HuH-7 (cell line): ENCODE measurements around the gene CACNA1H.
"Not testable (repeated sequence)": the region's sequence is repeated elsewhere in the genome, so short reads cannot be mapped to it uniquely, and the experiment has no call there.

Experiments
- DNase-seq: peaks from one replicate; pipeline ENCODE4 v3.0.0; 2011; ENCODE audit warnings: low spot score

The CACNA1H gene

DNA sequence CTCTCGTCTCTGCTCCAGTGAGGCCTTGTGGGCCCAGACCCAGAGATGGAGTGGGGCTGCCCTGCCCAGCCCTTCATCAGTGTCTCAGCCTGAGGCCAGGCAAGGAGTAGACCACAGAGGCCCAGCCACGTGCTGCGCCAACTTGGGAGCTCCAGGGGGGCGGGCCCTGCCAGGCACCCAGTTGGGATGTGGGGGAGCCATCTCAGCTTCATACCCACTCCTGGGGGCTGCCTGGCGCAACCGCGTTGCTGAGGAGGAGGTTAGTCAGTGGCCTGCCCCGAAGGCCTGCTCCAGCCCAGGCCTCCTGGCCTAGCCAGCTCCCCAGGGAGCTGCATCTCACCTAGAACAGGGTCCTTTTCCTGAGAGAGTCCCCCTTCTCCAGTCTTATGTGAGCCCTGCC, 60.3 kb downstream of the CACNA1H start:
- DNase-seq: no peak

DNA sequence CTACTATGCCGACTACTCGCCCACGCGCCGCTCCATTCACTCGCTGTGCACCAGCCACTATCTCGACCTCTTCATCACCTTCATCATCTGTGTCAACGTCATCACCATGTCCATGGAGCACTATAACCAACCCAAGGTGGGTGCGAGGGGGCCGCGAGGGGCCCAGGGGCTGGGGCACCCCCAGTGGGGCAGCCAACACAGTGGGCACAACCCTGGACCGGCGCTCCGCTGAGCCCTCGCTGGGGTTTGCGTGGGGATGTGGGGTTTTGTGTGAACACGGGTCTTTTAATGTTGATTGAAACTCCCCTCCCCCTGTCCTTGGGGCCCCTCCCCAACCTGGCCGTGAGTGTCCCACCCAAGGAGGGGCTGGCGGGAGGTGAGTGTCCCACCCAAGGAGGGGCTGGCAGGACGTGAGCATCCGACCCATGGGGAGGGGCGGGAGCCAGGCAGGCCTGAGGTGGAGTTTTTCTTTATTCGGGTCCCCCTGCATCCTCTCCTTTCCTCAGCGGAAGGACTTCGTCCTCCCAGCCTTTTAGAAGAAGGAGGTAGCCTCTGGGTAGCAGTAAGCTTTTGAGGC, 61.0 kb downstream of the CACNA1H start:
- DNase-seq: no peak

DNA sequence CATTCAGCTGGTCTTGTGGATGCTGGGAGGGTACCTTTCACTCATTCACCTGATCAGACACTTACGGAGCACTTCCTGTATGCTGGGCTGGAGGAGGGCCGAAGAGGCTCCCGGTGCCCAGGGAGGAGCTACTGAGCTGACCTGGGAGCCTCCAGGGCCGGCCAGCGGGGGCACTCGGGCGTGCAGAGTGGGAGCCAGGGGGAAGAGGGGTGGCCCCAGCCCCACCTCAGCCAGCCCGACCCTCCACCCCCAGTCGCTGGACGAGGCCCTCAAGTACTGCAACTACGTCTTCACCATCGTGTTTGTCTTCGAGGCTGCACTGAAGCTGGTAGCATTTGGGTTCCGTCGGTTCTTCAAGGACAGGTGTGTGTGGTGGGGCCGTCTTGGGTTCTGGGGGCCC, 61.8 kb downstream of the CACNA1H start:
- no peak for DNase-seq

DNA sequence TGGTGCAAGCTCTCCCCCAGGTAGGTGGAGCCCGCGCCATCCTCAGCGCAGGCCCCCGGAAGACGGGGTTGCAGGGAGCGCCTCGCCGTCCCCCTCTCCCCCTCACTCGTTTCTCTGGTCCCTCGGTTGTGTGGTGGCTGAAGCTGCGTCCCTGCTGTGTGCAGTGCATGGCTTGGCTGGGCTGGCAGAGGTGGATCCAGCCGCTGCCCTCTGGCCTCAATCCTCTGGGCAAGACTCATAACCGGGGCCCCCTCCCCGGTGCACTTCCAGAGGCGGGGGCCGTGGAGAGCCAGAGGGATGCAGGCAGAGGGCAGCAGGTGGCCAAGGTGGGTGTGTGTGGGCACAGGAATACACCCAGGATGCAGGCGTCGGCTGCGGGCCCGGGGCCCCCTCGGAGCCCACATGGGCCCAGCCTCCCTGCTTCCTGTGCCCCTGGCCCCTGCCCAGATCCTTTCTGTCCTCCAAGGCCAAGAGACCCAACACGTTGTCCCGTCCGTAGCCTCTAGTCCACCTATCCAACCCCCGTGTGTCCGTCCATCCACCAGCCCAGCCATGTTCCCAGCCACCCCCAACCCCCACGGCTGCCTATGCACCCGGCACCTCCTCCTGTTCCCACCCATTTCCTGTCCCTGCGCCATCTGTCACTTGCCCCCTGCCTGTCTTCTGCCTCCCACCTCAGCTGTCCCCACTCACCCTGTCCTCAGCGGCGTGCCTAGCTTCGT, 62.8 kb downstream of the CACNA1H start:
- no peak for DNase-seq

DNA sequence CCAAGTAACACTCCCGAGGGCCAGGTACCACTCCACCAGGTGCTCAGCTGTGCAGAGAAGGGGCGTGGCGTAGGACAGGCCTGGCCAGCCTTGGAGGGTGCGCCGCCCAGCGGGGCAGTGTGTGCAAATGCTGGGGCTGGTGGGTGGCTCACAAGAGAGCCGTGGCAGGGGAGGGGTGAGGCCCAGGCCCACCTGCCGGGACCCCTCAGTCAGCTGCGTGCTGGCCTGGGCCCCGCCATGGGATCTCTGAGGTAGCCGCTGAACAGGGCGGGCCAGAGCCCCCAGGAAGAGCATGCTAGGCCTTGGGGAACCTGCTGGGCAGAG, 63.4 kb downstream of the CACNA1H start:
- DNase-seq: no peak

DNA sequence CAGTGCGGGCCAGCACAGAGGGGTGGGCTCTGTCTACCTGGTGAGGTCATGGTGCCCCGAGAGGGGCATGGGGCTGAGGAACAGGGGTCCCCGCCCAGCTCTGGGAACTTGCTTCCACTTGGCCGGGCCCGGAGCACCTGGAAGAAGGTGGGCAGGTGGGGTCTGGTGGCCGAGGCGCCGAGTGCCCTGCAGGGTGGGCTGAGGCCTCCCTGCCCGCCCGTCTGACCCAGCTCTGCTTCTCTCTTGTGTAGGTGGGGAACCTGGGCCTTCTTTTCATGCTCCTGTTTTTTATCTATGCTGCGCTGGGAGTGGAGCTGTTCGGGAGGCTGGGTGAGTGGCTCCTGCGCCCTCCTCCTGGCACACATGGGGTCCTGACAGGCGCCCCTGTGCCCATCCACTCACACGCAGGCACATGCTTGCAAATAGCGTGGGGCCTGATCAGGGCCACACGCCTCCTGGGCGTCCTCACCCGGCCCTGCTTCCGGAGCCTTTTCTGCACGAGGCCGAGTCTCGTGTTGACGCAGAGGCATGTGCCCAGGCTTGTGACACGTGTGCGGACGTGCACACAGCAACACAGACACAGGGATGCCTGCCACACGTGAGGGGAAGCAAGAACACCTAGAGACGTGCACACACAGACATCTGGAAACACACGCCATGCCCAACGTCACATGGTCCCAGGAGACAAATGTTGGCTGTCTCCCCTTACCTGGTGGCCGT, 63.9 kb downstream of the CACNA1H start:
- DNase-seq: no peak

DNA sequence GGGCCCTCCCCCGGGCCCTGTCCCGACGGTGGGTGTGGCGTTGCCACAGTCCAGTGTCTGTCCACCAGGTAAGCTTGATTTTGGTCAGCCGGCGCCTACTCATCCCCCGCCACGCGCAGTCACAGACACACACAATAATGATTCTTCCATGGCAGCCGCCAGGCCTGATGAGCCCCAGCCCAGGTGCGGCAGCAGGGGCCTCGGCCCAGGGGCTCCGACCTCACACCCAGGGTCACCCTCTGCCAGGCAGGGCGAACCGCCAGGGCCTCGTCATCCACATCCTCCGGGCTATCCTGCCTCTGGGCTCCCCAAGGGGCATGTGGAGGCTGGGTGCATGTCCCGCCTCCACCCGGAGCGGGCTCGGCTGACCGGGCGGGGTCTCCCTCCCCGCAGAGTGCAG, 64.6 kb downstream of the CACNA1H start:
- no peak for DNase-seq

DNA sequence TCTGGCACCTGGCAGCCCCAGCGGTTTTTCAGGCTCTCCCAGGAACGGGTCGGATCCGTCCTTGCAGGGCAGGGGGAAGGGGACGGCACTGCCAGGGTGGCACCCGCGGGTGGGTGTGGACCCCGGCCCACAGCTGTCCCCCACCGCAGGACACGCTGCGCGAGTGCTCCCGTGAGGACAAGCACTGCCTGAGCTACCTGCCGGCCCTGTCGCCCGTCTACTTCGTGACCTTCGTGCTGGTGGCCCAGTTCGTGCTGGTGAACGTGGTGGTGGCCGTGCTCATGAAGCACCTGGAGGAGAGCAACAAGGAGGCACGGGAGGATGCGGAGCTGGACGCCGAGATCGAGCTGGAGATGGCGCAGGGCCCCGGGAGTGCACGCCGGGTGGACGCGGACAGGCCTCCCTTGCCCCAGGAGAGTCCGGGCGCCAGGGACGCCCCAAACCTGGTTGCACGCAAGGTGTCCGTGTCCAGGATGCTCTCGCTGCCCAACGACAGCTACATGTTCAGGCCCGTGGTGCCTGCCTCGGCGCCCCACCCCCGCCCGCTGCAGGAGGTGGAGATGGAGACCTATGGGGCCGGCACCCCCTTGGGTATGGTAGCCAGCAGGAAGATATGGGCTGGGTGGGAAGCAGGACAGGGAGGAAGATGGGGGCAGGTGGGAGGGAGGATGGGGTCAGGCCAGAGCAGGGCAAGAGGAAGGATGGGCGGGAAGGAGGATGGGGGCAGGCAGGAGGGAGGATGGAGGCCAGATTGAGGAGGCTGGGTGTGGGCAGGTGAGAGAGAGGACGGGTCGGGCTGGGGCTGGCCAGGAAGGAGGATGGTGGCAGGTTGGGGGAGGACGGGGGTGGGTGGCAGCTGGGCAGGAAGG, 65.4 kb downstream of the CACNA1H start:
- no peak for DNase-seq

DNA sequence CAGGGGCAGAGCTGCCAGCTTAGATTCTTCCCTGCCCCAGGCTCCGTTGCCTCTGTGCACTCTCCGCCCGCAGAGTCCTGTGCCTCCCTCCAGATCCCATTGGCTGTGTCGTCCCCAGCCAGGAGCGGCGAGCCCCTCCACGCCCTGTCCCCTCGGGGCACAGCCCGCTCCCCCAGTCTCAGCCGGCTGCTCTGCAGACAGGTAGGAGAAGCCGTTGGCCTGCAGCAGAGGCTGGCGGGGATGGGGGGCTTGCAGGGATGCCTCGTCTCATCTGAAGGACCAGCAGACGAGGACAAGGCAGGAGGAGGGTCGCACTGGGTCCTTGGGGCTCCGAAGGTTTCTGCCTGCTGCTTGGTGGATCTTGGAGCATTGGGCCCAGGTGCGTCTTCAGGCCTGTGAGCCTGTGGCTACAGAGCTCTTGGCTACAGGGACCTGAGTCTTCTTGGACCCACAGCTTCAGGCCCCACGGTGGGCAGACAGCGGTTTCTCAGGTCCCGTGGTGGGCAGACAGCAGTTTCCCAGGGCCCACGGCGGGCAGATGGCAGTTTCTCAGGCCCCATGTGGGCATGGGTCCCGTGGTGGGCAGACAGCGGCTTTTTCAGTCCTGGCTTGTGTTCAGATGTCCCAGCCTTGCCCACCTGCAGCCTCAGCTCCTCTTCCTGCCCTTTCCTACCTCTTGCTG, 66.2 kb downstream of the CACNA1H start:
- DNase-seq: no peak

DNA sequence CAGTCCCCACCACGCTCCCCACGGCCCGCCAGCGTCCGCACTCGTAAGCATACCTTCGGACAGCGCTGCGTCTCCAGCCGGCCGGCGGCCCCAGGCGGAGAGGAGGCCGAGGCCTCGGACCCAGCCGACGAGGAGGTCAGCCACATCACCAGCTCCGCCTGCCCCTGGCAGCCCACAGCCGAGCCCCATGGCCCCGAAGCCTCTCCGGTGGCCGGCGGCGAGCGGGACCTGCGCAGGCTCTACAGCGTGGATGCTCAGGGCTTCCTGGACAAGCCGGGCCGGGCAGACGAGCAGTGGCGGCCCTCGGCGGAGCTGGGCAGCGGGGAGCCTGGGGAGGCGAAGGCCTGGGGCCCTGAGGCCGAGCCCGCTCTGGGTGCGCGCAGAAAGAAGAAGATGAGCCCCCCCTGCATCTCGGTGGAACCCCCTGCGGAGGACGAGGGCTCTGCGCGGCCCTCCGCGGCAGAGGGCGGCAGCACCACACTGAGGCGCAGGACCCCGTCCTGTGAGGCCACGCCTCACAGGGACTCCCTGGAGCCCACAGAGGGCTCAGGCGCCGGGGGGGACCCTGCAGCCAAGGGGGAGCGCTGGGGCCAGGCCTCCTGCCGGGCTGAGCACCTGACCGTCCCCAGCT, 67.3 kb downstream of the CACNA1H start:
- no peak for DNase-seq

DNA sequence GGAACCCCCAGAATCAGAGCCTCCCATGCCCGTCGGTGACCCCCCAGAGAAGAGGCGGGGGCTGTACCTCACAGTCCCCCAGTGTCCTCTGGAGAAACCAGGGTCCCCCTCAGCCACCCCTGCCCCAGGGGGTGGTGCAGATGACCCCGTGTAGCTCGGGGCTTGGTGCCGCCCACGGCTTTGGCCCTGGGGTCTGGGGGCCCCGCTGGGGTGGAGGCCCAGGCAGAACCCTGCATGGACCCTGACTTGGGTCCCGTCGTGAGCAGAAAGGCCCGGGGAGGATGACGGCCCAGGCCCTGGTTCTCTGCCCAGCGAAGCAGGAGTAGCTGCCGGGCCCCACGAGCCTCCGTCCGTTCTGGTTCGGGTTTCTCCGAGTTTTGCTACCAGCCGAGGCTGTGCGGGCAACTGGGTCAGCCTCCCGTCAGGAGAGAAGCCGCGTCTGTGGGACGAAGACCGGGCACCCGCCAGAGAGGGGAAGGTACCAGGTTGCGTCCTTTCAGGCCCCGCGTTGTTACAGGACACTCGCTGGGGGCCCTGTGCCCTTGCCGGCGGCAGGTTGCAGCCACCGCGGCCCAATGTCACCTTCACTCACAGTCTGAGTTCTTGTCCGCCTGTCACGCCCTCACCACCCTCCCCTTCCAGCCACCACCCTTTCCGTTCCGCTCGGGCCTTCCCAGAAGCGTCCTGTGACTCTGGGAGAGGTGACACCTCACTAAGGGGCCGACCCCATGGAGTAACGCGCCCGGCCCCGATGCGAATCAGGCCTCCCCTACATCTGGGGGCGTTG, 68.1 kb downstream of the CACNA1H start:
- no peak for DNase-seq

DNA sequence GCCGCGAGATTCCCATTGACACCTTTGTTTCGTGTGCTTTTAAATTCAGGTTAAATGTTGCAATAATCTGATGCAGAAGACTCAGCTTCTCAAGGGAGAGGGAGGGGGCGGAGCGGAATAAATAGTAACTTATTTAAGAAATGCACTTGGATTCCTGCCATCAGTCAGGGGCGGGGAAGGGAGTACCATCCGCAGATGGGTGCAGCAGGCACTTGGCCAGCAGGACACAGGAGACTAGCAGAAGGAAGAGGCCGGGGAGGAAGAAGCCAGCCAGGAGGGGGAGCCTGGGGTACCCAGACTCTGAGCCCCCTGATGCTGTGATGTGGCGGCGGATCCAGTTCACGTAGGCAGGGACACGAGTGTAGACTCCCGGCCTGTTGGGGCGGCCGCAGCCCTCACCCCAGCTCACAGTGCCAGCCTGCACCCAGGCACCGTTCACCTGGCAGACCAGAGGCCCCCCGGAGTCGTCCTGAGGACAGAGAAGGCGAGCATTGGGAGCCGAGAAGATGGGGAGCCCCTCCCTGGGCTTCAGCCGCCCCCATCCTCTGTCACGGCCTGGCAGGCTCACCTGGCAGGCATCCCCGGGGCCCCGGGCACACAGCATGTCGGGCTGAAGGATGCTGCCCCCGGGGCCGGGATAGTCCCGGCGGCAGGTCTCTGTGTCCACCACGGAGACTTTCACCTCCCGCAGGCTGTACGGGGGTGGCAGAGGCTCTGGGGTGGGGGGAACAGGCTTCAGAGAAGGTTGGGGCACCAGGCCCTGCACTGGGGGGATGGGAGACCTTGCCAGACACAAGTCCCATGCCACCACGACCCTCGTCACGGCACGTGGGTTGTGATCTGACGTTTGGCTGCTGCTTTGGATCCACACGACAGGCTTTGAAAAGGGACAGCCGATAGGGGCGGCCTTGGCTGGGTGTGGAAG, 69.0 kb downstream of the CACNA1H start:
- no peak for DNase-seq

DNA sequence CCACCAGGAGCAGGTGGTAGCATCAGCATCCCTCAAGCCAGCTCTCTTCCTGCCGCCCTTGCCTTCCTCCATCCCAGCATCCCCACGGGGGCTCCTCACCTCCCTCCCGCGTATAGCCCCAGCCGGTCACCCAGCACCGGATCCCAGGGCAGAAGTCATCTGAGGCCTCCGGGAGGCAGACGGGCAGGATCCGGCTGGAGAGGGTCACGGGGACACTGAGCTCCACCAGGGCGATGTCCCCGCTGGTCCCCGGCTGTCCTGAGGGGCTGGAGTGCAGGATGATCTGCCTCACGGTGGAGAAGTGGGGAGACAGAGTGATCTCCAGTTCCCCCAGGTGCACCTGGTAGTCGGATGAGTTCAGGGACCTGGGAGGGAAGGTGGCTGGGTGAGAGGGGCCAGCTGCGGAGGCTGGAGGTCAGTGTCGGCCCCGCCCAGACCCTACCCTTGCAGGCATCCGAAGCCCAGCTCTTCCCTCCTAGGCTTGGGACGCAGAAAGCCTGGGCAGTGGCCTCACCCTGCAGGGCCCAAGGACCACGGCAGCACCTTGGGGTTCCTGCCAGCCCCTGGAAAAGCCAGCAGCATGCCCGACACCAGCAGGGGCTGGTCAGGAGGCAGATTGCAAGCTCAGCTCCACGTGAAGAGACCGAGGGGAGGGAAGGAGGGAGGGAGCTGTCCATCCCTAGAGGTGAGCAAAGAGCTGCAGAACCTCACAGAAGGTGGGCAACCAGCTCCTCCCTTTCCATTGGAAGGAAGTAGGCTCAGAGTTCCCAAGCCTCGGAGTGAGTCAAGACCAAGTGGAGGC, 69.8 kb downstream of the CACNA1H start:
- no peak for DNase-seq

DNA sequence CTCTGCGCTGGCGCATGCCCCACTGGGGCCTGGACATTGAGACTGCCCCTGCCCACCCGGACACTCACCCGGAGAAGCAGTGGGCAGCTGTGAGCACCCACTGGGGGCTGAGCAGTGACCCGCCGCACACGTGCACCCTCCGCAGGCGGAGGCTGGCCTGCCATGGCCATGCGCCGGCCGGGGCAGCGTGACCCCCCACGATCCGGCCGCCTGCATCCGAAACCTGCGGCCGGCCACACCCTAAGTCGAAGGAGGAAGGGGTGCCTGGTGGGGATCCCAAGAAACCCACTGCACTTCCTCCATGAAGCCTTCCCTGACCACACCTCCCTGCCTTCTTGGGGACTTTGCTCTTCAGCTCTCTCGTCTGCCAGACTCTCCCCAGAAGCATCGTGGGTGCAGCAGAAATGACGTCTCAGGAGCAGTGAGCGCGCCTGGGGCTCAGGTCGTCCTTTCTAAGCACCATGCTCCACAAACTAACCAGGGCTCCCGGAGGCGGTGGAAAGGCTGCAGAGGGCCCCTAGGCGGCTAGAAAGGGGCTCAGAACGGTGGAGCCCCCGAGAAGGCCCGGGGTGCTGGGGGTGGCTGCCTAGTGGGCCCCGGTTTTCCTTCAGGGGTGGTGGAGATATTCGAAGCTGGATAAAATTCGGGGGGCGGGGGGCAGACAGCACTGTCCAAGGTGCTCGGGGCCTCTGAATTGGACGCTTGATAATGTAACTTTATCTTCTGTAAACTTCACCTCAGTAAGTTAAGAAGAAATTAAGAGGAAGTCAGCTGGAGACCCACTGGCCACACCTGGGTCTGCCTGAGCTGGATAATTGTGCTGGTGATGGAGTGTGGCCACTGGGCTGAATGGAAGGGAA, 70.7 kb downstream of the CACNA1H start:
- no peak for DNase-seq

DNA sequence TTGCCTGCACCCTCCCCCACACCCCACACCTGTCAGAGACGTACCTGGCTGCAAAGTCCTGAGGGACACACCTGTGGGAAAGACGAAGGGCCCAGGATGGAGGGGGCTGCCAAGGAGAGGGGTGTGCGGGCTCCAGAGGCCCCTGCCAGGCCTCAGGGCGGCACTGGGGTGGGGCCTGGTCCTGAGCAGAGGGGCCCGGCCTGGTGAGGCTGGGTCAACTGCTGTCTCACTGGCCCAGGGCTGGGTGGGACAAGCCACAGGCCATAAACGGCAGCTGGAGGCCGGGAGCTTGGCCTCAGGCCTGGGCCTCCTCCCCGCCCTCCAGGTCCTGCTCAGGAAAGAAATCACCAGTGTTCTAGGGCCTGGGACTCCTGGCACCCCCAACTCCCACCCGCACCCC, 71.7 kb downstream of the CACNA1H start:
- no peak for DNase-seq

DNA sequence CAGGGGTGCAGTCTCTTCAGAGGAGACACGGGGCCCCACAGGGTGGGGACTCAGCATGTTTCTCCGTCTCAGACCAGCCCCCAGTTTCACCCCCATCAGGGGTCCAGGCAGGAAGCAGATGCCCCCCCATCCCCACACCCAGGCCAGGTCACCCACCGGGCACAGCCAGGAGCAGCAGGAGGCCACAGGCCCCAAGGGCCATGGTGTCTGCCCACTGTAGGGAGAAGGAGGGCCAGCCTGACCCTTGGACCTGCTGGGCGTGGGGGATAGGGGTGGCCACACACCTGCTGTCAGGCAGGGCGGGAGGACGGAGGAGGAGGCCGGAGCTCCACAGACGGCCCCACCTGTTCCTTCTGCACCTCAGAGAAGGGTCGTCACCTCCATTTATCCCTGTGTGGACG, 72.1 kb downstream of the CACNA1H start, which contains the start of gene TPSG1:
Gene TPSG1 (minus strand): TSS at position 218 of the 401 bp plus-strand sequence. CDS start 16 bp downstream, at position 202.
- DNase-seq: no peak

DNA sequence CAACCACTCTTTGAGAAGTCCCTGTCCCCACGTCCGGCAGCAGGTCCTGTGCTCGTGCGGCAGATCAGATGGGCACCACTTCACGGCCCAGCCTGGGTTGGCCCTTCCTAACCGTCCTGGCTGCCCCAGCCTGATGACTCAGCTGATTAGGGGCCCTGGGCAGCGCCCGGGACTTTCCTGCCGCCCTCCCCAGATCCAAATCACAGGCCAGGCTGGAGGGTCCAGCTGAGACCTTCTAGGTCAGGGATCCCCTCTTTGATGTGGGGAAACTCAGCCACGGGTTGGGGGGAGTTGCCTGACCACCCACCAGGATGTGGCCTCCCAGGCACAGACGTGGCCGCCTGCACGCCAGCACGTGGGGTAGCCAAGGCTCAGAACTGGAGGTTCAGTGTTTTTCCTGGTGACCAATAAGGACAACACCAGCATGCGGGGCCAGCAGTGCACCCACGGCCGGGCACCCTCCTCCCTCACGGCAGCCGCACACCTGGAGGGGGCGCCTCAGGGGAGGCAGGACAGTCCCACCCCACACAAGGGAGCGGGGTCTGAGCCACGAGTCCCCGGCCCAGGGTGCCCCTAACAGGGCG, 72.9 kb downstream of the CACNA1H start:
- DNase-seq: not testable (repeated sequence)
